Right renal cortex interstitium (tissue), 3 donors: Measurements from ENCODE around the gene ADCK1. TPM values are rescaled to one million over a fixed set of nuclear protein-coding genes. Genes with fewer than 3 reads are reported as not detected.
"Not testable (repeated sequence)": the region's sequence is repeated elsewhere in the genome, so short reads cannot be mapped to it uniquely, and the experiment has no call there.

Experiments
- DNase-seq, 3 donors: peaks; one replicate each; pipeline ENCODE4 v3.0.0-alpha.2; 2013; ENCODE audit warnings: low read depth in 3 of 3, low spot score in 2 of 3
- polyA plus RNA-seq, 3 donors: library from polyadenylated mRNA; unstranded; fragments of 120-200 nt; gene quantifications; one replicate each; pipeline ENCODE4 v1.2.1, GENCODE V29; 2013; ENCODE audit not compliant: insufficient read length in 3 of 3

ADCK1 gene
- polyA plus RNA-seq, 3 donors = 8.6 to 11.3 (median 9.3) TPM

GRCh38 chr14:77862154-77862786, 62.4 kb downstream of the ADCK1 start:
- no peak for DNase-seq

GRCh38 chr14:77864085-77864484, 64.2 kb downstream of the ADCK1 start:
- no peak for DNase-seq

- DNase-seq = no peak
These were observed 64.7 kb downstream of the ADCK1 start for GRCh38 chr14:77864580-77864979.

- DNase-seq = no peak
These were observed 65.5 kb downstream of the ADCK1 start for GRCh38 chr14:77865455-77865854.

GRCh38 chr14:77866932-77867331, 67.0 kb downstream of the ADCK1 start:
- no peak for DNase-seq

GRCh38 chr14:77867476-77867875, 67.6 kb downstream of the ADCK1 start:
- no peak for DNase-seq

GRCh38 chr14:77868552-77869285, 68.8 kb downstream of the ADCK1 start:
- peak in 2 of 3 donors; percentile 25 to 49 for DNase-seq

GRCh38 chr14:77869340-77869739, 69.4 kb downstream of the ADCK1 start:
- DNase-seq = no peak

- DNase-seq = no peak
These were observed 70.7 kb downstream of the ADCK1 start for GRCh38 chr14:77870646-77871045.

- DNase-seq = no peak
These were observed 72.2 kb downstream of the ADCK1 start for GRCh38 chr14:77872152-77872551.

- no peak for DNase-seq
These were observed 73.1 kb downstream of the ADCK1 start for GRCh38 chr14:77872983-77873382.

- DNase-seq = no peak
These were observed 78.9 kb downstream of the ADCK1 start for GRCh38 chr14:77878783-77879182.

- DNase-seq = no peak
These were observed 80.1 kb downstream of the ADCK1 start for GRCh38 chr14:77880056-77880455.

GRCh38 chr14:77882098-77882497, 82.2 kb downstream of the ADCK1 start:
- DNase-seq = no peak

- no peak for DNase-seq
These were observed 82.7 kb downstream of the ADCK1 start for GRCh38 chr14:77882636-77883035.

GRCh38 chr14:77883131-77883846, 83.4 kb downstream of the ADCK1 start:
- no peak for DNase-seq

- DNase-seq = no peak
These were observed 83.9 kb downstream of the ADCK1 start for GRCh38 chr14:77883847-77884238.

GRCh38 chr14:77885367-77885766, 85.5 kb downstream of the ADCK1 start:
- DNase-seq = no peak

GRCh38 chr14:77886010-77886409, 86.1 kb downstream of the ADCK1 start:
- DNase-seq = no peak

- not testable (repeated sequence) for DNase-seq
These were observed 89.0 kb downstream of the ADCK1 start for GRCh38 chr14:77888903-77889302.

GRCh38 chr14:77889971-77890442, 90.1 kb downstream of the ADCK1 start:
- no peak for DNase-seq

- no peak for DNase-seq
These were observed 91.0 kb downstream of the ADCK1 start for GRCh38 chr14:77890873-77891272.
